GM12878 (cell line): ENCODE data around the gene EWSR1. TPM values are rescaled to one million over a fixed set of nuclear protein-coding genes. Genes with fewer than 3 reads are reported as not detected.
A peak's percentile ranks its signal among the peaks of the same experiment; 100 is the strongest.

Source experiments
- ATAC-seq: fragments of 200-7000 bp; cut with Tn5 transposase; 3 replicates; pipeline ENCODE4 v1.9.1; 2020; ENCODE audit warnings: mild to moderate bottlenecking, moderate library complexity
- BruUV-seq: library from RNA; stranded (reverse); fragments of 400-500 nt; replicated peaks from 2 replicates; lab custom pipeline; 2021; lab: Mats Ljungman, UMichigan
- CTCF ChIA-PET: fragments of 300-600 bp; sonication (Branson Sonifier 250); formaldehyde crosslinking; extraction: SDS; loops from one replicate; lab custom pipeline; 2021; ENCODE audit warnings: inconsistent platforms; lab: Yijun Ruan, JAX
- POLR2A ChIA-PET: fragments of 350-600 bp; formaldehyde crosslinking; extraction: SDS; loops from one replicate; lab custom pipeline; 2021; ENCODE audit warnings: inconsistent platforms; lab: Charles Lee
- RAD21 ChIA-PET: fragments of 300-600 bp; sonication (Branson Sonifier 250); formaldehyde crosslinking; loops from one replicate; lab custom pipeline; 2023; ENCODE audit warnings: antibody characterized with exemption; ENCODE audit not compliant: unreplicated experiment; lab: Charles Lee
- SMC1A ChIA-PET: fragments of 300-600 bp; sonication (Branson Sonifier 250); formaldehyde crosslinking; loops from one replicate; lab custom pipeline; 2023; ENCODE audit not compliant: unreplicated experiment, uncharacterized antibody; lab: Charles Lee
- DNase-seq: peaks from one replicate; pipeline ENCODE4 v3.0.0-alpha.2; 2011; ENCODE audit warnings: low read depth, low spot score
- FAIRE-seq: peaks from 3 replicates; lab custom pipeline; 2011; peaks lifted over from hg19 to GRCh38; lab: Jason Lieb, UNC
- H2AFZ ChIP-seq: 2 replicates; pipeline ENCODE4 v1.6.0; 2011; ENCODE audit warnings: low read depth, low read length, control low read depth; ENCODE audit not compliant: control insufficient read depth
- H3K27ac ChIP-seq: 2 replicates; pipeline ENCODE4 v1.5.1; 2011; ENCODE audit warnings: control low read depth; ENCODE audit not compliant: control insufficient read depth, insufficient read depth
- H3K27me3 ChIP-seq, 2 experiments: replicated peaks in 1 of 2; 2 replicates each; pipeline versions ENCODE4 v1.6.0 to v1.6.1; 2011; ENCODE audit warnings: low read length in 1 of 2; ENCODE audit not compliant: control insufficient read depth in 2 of 2, insufficient read depth in 2 of 2
- H3K36me3 ChIP-seq, 2 experiments: 2 replicates each; pipeline ENCODE4 v1.5.1; 2011; ENCODE audit warnings: low read length in 1 of 2; ENCODE audit not compliant: control insufficient read depth in 2 of 2, insufficient read depth in 2 of 2
- H3K4me1 ChIP-seq: 2 replicates; pipeline ENCODE4 v1.6.1; 2011; ENCODE audit warnings: mild to moderate bottlenecking, low read length, moderate library complexity, mixed read lengths; ENCODE audit not compliant: control insufficient read depth, insufficient read depth
- H3K4me2 ChIP-seq: 2 replicates; pipeline ENCODE4 v1.6.0; 2011; ENCODE audit warnings: control low read depth; ENCODE audit not compliant: control insufficient read depth, insufficient read depth
- H3K4me3 ChIP-seq: fragments of 200-600 bp; sonication (generic); 2 replicates; pipeline ENCODE4 v1.5.1; 2016
- H3K79me2 ChIP-seq: 2 replicates; pipeline ENCODE4 v1.6.0; 2011; ENCODE audit warnings: low read length; ENCODE audit not compliant: control insufficient read depth, insufficient read depth
- H3K9ac ChIP-seq: 2 replicates; pipeline ENCODE4 v1.8.0; 2011; ENCODE audit warnings: low read length, control low read depth, mixed read lengths; ENCODE audit not compliant: control insufficient read depth, insufficient read depth
- H3K9me3 ChIP-seq: replicated peaks from 3 replicates; pipeline ENCODE4 v1.5.1; 2011; ENCODE audit warnings: mild to moderate bottlenecking, low read length; ENCODE audit not compliant: control insufficient read depth, insufficient read depth
- H4K20me1 ChIP-seq: 2 replicates; pipeline ENCODE4 v1.6.0; 2011; ENCODE audit not compliant: control insufficient read depth, insufficient read depth
- CREB1 ChIP-seq: IDR thresholded peaks from 2 replicates; pipeline ENCODE4 v1.6.1; 2012; ENCODE audit warnings: low read depth, mild to moderate bottlenecking, inconsistent platforms
- CREM ChIP-seq: IDR thresholded peaks from 2 replicates; pipeline ENCODE4 v1.6.1; 2014; ENCODE audit warnings: antibody characterized with exemption, low read depth
- FOXK2 ChIP-seq: fragments of 450-650 bp; IDR thresholded peaks from 2 replicates; pipeline ENCODE4 v1.6.1; 2017; ENCODE audit warnings: mild to moderate bottlenecking, moderate library complexity
- JUND ChIP-seq: IDR thresholded peaks from 2 replicates; pipeline ENCODE4 v1.6.1; 2012; ENCODE audit warnings: low read depth, mild to moderate bottlenecking, low read length, improper control_type of control experiment, moderate library complexity
- SUZ12 ChIP-seq: fragments of 200-600 bp; sonication (generic); IDR thresholded peaks from one replicate; pipeline ENCODE4 v1.6.1; 2018; ENCODE audit warnings: antibody characterized with exemption, mild to moderate bottlenecking; ENCODE audit not compliant: unreplicated experiment
- ZNF622 ChIP-seq: fragments of 450-650 bp; IDR thresholded peaks from 2 replicates; pipeline ENCODE4 v1.6.1; 2017; ENCODE audit warnings: mild to moderate bottlenecking, inconsistent platforms
- WGBS: methylation state at CpG from one replicate; pipeline ENCODE4 v1.1.6; 2016; ENCODE audit warnings: low lambda C conversion rate; ENCODE audit not compliant: insufficient replicate concordance, insufficient coverage; ENCODE audit errors: missing lambda C conversion rate; 5-methylcytosine and 5-hydroxymethylcytosine counted together
- in situ Hi-C: fragments of 300-500 bp; cut with MboI; formaldehyde crosslinking; loops from 9 replicates; pipeline ENCODE4 v1.14.3; 2018; ENCODE audit warnings: mixed read lengths
- intact Hi-C: fragments of 100-400 bp; cut with micrococcal nuclease; formaldehyde crosslinking; loops from one replicate; pipeline ENCODE4 v1.14.2; 2022; ENCODE audit not compliant: unreplicated experiment
- polyA plus RNA-seq, 11 experiments: library from polyadenylated mRNA; depleted of rRNA in 4 of 11; unstranded in 6 of 11; stranded (reverse) in 5 of 11; fragments of >200 nt; fragmentation: Nextera tagmentation in 4 of 11; fragmentation: Illumina TruSeq in 1 of 11; extraction: Ambion mirVana in 4 of 11; extraction: Trizol in 1 of 11; gene quantifications; 1 replicate in 1 of 11; 2 replicates in 10 of 11; pipeline versions ENCODE4 v1.2.1 to v1.2.3, GENCODE V29; 2011 to 2016; ENCODE audit warnings: inconsistent platforms in 2 of 11, missing spikeins in 2 of 11, low read depth in 1 of 11
- total RNA-seq, 4 experiments: library from RNA; depleted of rRNA in 3 of 4; stranded (reverse); fragments of >200 nt in 3 of 4; fragmentation: Illumina TruSeq in 1 of 4; extraction: Trizol in 1 of 4; gene quantifications; 2 replicates each; pipeline versions ENCODE4 v1.2.1 to v1.2.3, GENCODE V29; 2013 to 2021
- TF ChIP-seq, protein P1 (sequence below): fragments of 450-650 bp; IDR thresholded peaks from 2 replicates; pipeline ENCODE4 v1.6.1; 2017; ENCODE audit warnings: mild to moderate bottlenecking, moderate library complexity

EWSR1 gene
- total and polyA plus RNA-seq, 10 of the 15 experiments (the other 5 are each of a cell fraction or from before 2014, with no cell fraction given), result 130 to 480 (median 356) TPM

DNA sequence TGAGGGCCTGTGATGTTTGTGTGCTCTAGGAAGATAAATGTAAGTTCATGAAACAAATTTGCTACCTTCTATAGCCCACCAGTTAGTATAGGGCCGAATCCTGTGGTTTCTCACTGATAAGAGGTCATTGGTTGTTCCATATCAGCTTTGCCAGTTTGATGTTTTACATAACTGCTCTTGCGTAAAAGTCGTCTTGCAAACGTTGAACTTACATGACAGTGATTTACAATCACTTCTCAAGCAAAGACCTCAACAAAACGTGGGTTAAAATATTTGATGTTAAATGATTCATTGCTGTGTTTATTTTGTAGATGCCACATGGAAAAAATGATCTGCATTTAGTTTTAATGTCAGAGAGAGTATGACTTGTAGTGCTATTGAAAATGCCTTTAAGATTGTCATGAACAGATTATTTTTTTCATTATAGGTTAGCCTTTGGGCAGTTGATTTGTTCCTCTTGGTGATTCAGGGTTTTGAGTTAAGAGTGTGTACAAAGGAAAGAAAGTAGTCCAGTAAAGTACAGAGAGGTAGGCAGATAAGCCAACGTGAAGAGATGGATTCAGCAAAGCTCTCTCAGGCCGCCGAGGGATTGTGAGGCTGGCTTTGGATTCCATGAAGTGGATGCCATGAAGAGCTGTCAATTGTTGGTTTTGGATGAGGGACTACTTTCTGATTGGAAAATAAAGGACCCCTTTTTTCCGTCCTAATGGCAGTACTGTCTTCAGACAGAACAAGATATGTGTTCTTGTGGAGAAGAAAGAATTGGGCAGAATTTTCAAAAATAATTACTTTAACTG lies 2.6 kb downstream of the EWSR1 start:
- H3K79me2 ChIP-seq, result peaks cover 100% of the 10 kb centered on the region
- H3K4me2 ChIP-seq, result peak overlapping the region; percentile 60
- POLR2A ChIA-PET, result interaction anchor here (0.7 to 1.2 kb wide), 5 partner anchors 9 to 25 kb away, joined by 3 to 5 read pairs (median 4); no protein-coding TSS in a partner anchor
- H3K36me3 ChIP-seq, result peaks cover 5 to 42% of the 10 kb centered on the region in 2 experiments
- H2AFZ ChIP-seq, result no peak overlapping the region
- in situ Hi-C loops (no loop called here), intact Hi-C loops (no loop called here)
- H3K9ac ChIP-seq, result peak overlapping the region; percentile 99
- H3K27me3 ChIP-seq, result no peaks in the 10 kb centered on the region
- TF ChIP-seq FOXK2, result no peak
- no peak for TF ChIP-seq JUND
- TF ChIP-seq ZNF622, result no peak
- no peak for TF ChIP-seq CREM
- no peak for TF ChIP-seq SUZ12
- TF ChIP-seq, protein P1, sequence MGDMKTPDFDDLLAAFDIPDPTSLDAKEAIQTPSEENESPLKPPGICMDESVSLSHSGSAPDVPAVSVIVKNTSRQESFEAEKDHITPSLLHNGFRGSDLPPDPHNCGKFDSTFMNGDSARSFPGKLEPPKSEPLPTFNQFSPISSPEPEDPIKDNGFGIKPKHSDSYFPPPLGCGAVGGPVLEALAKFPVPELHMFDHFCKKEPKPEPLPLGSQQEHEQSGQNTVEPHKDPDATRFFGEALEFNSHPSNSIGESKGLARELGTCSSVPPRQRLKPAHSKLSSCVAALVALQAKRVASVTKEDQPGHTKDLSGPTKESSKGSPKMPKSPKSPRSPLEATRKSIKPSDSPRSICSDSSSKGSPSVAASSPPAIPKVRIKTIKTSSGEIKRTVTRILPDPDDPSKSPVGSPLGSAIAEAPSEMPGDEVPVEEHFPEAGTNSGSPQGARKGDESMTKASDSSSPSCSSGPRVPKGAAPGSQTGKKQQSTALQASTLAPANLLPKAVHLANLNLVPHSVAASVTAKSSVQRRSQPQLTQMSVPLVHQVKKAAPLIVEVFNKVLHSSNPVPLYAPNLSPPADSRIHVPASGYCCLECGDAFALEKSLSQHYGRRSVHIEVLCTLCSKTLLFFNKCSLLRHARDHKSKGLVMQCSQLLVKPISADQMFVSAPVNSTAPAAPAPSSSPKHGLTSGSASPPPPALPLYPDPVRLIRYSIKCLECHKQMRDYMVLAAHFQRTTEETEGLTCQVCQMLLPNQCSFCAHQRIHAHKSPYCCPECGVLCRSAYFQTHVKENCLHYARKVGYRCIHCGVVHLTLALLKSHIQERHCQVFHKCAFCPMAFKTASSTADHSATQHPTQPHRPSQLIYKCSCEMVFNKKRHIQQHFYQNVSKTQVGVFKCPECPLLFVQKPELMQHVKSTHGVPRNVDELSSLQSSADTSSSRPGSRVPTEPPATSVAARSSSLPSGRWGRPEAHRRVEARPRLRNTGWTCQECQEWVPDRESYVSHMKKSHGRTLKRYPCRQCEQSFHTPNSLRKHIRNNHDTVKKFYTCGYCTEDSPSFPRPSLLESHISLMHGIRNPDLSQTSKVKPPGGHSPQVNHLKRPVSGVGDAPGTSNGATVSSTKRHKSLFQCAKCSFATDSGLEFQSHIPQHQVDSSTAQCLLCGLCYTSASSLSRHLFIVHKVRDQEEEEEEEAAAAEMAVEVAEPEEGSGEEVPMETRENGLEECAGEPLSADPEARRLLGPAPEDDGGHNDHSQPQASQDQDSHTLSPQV, result no peak
- TF ChIP-seq CREB1, result 0 out of 2 replicates have a peak, but pooled peaks have one; percentile 22
- FAIRE-seq, result no peak
- peaks cover 22% of the 10 kb centered on the region for H4K20me1 ChIP-seq
- DNase-seq, result no peak
- no peak for ATAC-seq
- H3K4me3 ChIP-seq, result peak overlapping the region; percentile 96
- H3K27ac ChIP-seq, result 0 out of 2 replicates have a peak overlapping the region, but pooled peaks have one; percentile 1
- RAD21 ChIA-PET, result interaction anchor here (1.1 kb wide), 1 partner anchor 115 kb away, joined by 3 read pairs; no protein-coding TSS in a partner anchor
- CTCF ChIA-PET, result interaction anchor here (0.6 to 2.5 kb wide), 4 partner anchors 9 to 1680 kb away, joined by 3 to 6 read pairs (median 4); no protein-coding TSS in a partner anchor
- no peaks in the 10 kb centered on the region for H3K9me3 ChIP-seq
- no TSS peak for BruUV-seq
- WGBS, result 15% methylated on average over 9 of the region's 9 CpGs
- H3K4me1 ChIP-seq, result peaks cover 7% of the 10 kb centered on the region
- SMC1A ChIA-PET, result interaction anchor here (1.1 to 1.7 kb wide), 5 partner anchors 8 to 66 kb away, joined by 3 to 8 read pairs (median 3); no protein-coding TSS in a partner anchor
